ENCODE measurements around the gene CRACR2B. TPM values are rescaled to one million over a fixed set of nuclear protein-coding genes. Genes with fewer than 3 reads are reported as not detected.

CRACR2B gene
- total RNA-seq, 4 donors from 2014 or later = 82.7 to 373 (median 210) TPM

- Histone ChIP-seq H3K27me3 (peaks cover 11% of the 10 kb centered on the region), H3K36me3 (peaks cover 0 to 16% (median 6%) of the 10 kb centered on the region in 4 donors), H3K4me1 (peaks cover 23 to 88% (median 60%) of the 10 kb centered on the region in 4 donors), H3K9me3 (no peaks in the 10 kb centered on the region), H3K4me3 (no peak overlapping the region), H3K27ac (peak overlapping the region in 1 of 4 donors; percentile 91)
- DNase-seq = no peak
- intact Hi-C loops (cut with DNase I; ENCODE audit: low total_unique reads) (loop anchor here (5.0 kb wide), 1 partner anchor 1922 kb away; no protein-coding TSS in a partner anchor), in situ Hi-C loops (cut with MboI; ENCODE audit: low pct_ligation_motif_present in 1 of 4, low pct_unique_long_range_greater_than_20kb in 1 of 4, low sequenced_read_pairs in 3 of 4) (no loop called here)
- WGBS, 2 donors (ENCODE audit: low coverage in 1 of 2) = 80 to 83% methylated on average over 3 to 20 of the region's 25 CpGs
- TF ChIP-seq, protein P1, sequence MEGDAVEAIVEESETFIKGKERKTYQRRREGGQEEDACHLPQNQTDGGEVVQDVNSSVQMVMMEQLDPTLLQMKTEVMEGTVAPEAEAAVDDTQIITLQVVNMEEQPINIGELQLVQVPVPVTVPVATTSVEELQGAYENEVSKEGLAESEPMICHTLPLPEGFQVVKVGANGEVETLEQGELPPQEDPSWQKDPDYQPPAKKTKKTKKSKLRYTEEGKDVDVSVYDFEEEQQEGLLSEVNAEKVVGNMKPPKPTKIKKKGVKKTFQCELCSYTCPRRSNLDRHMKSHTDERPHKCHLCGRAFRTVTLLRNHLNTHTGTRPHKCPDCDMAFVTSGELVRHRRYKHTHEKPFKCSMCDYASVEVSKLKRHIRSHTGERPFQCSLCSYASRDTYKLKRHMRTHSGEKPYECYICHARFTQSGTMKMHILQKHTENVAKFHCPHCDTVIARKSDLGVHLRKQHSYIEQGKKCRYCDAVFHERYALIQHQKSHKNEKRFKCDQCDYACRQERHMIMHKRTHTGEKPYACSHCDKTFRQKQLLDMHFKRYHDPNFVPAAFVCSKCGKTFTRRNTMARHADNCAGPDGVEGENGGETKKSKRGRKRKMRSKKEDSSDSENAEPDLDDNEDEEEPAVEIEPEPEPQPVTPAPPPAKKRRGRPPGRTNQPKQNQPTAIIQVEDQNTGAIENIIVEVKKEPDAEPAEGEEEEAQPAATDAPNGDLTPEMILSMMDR (IDR thresholded peaks at IDR 0.05) = peak in 3 of 5 experiments; percentile 11 to 27 (median 13)
- TF ChIP-seq POLR2A (IDR thresholded peaks at IDR 0.05) (peak; percentile 5), POLR2AphosphoS5 (IDR thresholded peaks at IDR 0.05) (no peak)
Observed at GRCh38 chr11:839875-840617, 12.3 kb downstream of the CRACR2B start.

DNA sequence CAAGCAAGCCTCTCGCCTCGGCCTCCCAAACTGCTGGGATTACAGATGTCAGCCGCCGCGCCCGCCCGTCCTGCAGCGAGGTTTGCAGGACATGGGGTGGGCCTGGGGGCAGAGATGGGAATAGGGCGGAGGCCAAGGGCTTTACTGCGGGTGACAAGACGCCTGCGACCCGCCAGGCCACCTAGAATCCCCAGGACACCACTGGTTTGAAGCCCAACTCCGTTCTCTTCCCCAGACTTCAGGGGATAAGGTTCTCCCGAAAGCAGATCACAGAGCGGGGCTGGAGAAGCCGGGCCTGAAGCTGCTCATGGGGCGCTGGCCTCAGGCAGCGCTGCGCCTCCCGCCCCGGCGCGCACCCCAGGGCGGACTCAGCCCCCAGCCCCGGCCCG lies 14.3 kb downstream of the CRACR2B start:
- 0 to 1% methylated on average over 7 to 25 of the region's 27 CpGs for WGBS, 2 donors (ENCODE audit: low coverage in 1 of 2)
- in situ Hi-C loops (cut with MboI; ENCODE audit: low pct_ligation_motif_present in 1 of 4, low pct_unique_long_range_greater_than_20kb in 1 of 4, low sequenced_read_pairs in 3 of 4) (no loop called here), intact Hi-C loops (cut with DNase I; ENCODE audit: low total_unique reads) (loop anchor here (5.0 kb wide), 1 partner anchor 1920 kb away; no protein-coding TSS in a partner anchor)

DNA sequence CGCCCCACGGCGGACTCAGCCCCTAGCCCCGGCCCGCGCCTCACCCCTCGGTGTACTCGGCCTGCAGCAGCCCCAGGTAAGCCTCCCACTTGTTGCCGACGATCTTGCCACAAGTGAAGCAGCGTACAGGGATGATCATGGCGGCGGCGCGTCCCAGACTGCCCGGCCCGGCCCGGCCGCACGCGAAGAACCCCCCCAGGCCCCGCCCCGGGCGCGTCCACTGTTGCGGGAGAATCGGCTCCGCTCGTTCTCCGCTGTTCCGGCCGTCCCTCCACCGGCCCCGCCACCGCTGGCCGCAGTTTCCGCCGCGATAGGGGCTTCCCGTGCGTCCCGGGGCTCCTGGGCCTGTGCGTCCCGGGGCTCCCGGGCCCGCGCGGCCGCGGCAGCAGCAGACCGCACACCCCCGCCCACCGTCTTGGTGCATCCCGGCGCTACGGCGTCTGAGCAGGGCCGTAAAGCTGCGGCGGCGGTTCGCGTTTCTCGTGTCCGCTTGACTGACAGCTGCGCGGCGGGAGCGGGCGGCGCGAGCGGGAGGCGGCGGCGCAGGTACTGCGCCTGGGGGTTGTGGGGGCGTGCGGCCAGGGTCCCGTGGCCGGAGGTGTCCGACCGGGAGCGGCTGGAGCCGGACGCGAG lies 14.8 kb downstream of the CRACR2B start, which contains the start of the genes POLR2L and TSPAN4:
Gene POLR2L, minus strand, starts transcription at position 160 of the 633 bp plus-strand sequence. Its CDS starts 21 bp downstream, at position 139.
Gene TSPAN4, plus strand, starts transcription at position 483 of the 633 bp plus-strand sequence. CDS start 7,453 bp downstream, outside the sequence.
- Histone ChIP-seq H3K27me3 (peaks cover 11% of the 10 kb centered on the region), H3K9me3 (no peaks in the 10 kb centered on the region), H3K27ac (peak within 1 kb of the TSS; percentile 88 to 94 (median 90)), H3K4me1 (peaks cover 21 to 77% (median 52%) of the 10 kb centered on the region in 4 donors), H3K4me3 (peak within 1 kb of the TSS; percentile 62 to 98 (median 83)), H3K36me3 (peaks cover 0 to 11% (median 4%) of the 10 kb centered on the region in 4 donors)
- intact Hi-C loops (cut with DNase I; ENCODE audit: low total_unique reads) = loop anchor here (5.0 kb wide), 1 partner anchor 1920 kb away; no protein-coding TSS in a partner anchor
- peak; percentile 91 for DNase-seq
- in situ Hi-C loops (cut with MboI; ENCODE audit: low pct_ligation_motif_present in 1 of 4, low pct_unique_long_range_greater_than_20kb in 1 of 4, low sequenced_read_pairs in 3 of 4) = no loop called here
- WGBS, 2 donors (ENCODE audit: low coverage in 1 of 2) = 0% methylated on average over 6 of the region's 87 CpGs; no CpG with 5 or more reads in 1 of the 2 donors
- TF ChIP-seq, protein P1 (IDR thresholded peaks at IDR 0.05) = no peak
- TF ChIP-seq POLR2AphosphoS5 (IDR thresholded peaks at IDR 0.05) (peak; percentile 69 to 95 (median 94)), POLR2A (IDR thresholded peaks at IDR 0.05) (peak; percentile 91)

More for the DNA sequence above, 14.3 kb downstream of the CRACR2B start:
- no peak for DNase-seq
- peak in 1 of 3 donors; percentile 10 for TF ChIP-seq POLR2AphosphoS5 (IDR thresholded peaks at IDR 0.05)
- TF ChIP-seq, protein P1 (IDR thresholded peaks at IDR 0.05) = no peak
- H3K4me3 ChIP-seq = peak overlapping the region; percentile 62 to 98 (median 83)
- H3K36me3 ChIP-seq = peaks cover 0 to 16% (median 6%) of the 10 kb centered on the region in 4 donors
- peak overlapping the region; percentile 88 to 94 (median 90) for H3K27ac ChIP-seq
- H3K9me3 ChIP-seq = no peaks in the 10 kb centered on the region
- H3K27me3 ChIP-seq = peaks cover 11% of the 10 kb centered on the region
- H3K4me1 ChIP-seq = peaks cover 21 to 82% (median 55%) of the 10 kb centered on the region in 4 donors

Data from transverse colon (tissue), 4 donors.